GM18507 (cell line): Measurements from ENCODE around the gene CEBPZ.
"Not testable (repeated sequence)": the region's sequence is repeated elsewhere in the genome, so short reads cannot be mapped to it uniquely, and the experiment has no call there.

Experiments
- DNase-seq: peaks from one replicate; pipeline ENCODE4 v3.0.0; 2011; ENCODE audit warnings: low read depth; ENCODE audit not compliant: insufficient read length; ENCODE audit errors: extremely low spot score
- FAIRE-seq: peaks from 2 replicates; lab custom pipeline; 2011; peaks lifted over from hg19 to GRCh38; lab: Jason Lieb, UNC

The CEBPZ gene

DNA sequence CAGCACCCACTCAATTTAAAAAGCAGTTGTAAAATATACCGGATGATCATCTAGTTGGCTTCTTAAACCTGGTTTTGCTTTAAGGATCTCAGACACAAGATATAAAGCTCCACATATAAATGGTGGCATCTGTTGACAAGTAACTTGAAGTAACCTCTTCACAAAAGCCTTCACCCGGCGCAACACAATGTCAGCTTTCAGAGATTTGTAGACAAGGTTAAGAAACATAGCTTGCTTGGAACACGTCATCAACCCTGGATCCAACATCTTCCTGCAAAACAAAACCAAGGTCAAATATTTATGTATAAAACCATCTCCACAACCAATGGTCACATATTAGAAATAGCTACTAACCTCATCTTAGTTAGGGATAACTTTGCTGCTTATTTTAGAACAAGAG is 8.3 kb downstream of the CEBPZ start:
- FAIRE-seq, result no peak

DNA sequence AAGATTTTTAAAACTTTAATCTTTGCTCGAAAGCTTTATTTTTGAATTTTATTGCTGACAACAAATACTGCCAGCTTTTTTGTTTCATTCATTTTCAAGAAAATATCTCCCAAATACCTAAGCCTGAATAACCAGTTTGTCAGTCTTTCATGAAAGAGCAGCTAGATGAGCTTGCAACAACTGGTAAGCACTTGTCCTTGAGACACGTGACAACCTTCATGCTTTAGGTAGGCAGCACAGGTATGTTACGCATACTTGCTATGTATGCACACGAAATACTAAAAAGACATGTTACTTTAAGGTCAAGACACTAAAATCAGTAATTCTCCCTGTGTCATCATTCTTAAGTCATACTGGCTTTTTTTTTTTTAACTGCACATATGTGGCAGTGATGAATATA is 12.3 kb downstream of the CEBPZ start:
- no peak for FAIRE-seq
- no peak for DNase-seq

More for the DNA sequence above, 8.3 kb downstream of the CEBPZ start:
- no peak for DNase-seq

DNA sequence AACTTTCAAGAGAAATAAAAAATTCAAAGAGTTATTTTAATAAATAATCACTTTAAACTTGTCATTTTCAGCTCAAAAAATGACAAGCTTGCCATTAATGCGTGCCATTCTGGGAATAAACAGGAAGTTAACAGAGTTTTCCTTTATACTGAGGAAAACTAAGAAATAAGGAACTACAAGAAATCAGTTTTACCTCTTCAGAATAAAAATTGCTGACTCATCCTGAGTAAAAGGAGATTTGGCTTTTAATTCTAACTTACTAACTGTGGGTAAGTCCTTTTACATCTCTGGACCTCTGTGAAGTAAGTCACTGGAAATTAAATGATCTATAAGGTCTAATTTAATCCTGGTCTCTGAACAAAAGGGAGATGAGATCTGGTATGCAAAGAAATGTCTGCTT is 16.1 kb downstream of the CEBPZ start:
- no peak for DNase-seq
- FAIRE-seq, result no peak

DNA sequence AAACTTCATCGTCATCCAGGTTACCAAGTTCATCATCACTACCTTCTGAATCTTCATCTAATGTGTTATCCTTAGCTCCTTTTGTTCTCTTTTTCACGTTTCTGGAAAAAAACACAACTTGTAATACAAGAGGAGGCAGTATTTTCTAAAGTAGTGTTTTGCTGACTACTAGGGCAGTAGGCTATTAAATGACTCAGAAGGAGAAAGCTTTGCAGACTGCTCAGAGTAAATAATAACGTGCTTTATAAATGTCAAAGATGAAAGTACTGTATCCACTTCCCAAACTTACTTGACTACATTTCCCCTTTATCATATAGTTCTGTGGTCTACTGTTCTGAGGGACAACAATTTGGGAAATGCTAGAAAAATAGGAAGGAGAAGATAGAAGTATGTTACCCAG is 19.5 kb downstream of the CEBPZ start:
- no peak for DNase-seq
- FAIRE-seq, result no peak

DNA sequence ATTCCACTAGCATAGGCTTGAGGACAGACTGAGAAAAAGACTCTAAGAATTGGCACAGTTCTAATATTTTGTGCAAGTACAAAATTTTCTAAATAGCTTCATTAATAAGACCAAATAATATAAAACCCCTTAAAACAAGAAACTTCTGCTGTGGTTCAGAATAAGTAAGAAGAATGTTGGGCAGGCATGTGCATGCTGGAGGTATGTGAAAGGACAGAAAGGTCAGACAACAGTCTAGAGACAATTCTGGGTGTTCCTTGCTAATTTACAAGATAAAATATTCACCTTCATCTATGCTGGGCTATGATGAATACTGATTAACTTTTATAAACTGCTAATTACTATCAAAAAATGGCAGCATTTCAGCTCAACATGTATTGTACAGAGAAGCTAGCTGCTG is 20.2 kb downstream of the CEBPZ start:
- DNase-seq (no peak), FAIRE-seq (no peak)

DNA sequence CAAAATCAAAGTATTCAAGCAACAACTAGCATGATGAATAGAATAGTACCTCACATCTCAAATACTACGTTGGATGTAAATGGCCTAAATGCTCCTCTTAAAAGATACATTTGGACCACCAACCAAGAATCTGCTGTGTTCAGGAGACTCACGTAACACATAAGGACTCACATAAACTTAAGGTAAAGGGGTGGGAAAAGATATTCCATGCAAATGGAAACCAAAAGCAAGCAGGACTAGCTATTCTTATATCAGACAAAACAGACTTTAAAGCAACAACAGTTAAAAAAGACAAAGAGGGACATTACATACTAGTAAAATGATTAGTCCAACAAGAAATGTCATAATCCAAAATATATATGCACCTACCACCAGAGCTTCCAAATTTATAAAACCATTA is 24.6 kb downstream of the CEBPZ start:
- DNase-seq, FAIRE-seq: not testable (repeated sequence)

DNA sequence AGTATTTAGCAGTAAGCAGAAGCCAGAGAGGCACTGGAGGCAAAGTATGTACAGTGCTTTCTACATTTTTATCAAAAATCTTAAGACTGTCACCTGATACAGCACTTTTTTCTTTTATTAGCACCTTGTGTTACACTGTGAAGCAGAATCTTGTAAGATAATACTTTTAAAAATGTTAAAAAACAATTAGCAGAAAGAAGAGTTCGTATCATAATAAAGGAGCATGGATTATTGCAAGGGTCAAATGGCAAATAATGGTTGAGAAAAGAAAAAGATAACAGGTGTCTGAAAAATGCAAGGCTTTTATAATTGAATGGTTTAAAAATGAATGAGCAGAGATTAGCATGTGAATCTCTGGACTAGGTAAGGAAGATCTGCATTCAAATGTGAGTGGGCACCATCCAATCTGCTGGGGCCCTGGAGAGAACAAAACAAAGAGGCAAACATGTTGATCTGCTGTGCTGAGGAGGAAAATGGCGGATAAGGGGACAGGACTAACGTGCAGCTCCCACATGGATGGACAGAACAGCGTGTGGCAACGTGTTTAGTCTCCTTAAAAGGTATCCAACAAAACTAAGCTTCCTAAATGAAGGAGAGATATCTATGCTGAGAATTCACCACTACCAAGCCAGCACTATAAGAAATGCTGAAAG is 25.6 kb downstream of the CEBPZ start:
- DNase-seq (no peak), FAIRE-seq (no peak)

DNA sequence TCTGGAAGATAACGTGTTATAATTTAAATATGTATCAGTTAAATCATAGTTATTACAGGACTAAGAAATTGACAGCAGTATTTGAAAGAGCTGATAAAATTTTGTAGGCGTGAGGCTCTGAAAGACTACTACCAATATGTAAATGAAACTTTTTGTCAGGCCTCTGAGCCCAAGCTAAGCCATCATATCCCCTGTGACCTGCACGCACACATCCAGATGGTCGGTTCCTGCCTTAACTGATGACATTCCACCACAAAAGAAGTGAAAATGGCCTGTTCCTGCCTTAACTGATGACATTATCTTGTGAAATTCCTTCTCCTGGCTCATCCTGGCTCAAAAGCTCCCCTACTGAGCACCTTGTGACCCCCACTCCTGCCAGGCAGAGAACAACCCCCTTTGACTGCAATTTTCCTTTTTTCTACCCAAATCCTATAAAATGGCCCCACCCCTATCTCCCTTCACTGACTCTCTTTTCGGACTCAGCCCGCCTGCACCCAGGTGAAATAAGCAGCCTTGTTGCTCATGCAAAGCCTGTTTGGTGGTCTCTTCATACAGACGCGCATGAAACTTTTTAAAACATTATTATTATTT is 26.2 kb downstream of the CEBPZ start:
- not testable (repeated sequence) for FAIRE-seq, DNase-seq

DNA sequence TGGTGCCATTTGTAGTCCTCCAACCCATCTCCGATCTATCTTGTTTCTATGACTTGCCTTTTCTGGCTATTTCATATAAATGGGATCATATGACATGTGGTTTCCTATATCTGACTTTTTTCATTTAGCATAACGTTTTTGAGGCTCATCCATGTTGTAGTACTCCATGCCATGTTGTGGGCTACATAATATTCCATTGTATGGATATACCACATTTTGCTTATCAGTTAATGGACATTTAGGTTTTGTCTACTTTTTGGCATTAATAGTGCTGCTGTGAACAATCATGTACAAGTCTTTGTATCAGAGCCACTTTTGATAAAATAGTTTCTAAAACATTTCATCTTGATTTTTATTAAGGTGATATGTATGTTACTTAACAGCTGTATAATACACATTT is 27.7 kb downstream of the CEBPZ start:
- DNase-seq (no peak), FAIRE-seq (no peak)

DNA sequence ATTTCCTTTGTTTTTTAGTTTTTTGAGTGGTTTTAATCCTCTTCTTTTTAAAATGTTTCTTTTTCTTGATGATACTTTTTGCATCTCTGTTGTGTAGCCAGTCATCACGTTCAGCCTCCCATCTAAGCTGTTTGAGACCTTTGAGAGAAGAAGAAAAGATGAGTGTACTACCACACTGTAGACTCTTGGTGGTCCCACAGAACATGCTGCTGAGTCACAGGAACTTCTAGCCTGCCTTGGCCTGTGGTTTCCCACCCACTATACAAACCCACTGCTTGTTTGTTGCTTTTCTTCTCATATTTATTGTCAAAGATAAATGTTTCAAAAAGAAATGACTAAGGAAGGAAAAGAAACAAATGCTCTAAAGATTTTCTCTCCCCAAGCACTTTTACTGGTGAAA is 29.6 kb downstream of the CEBPZ start:
- FAIRE-seq, result no peak
- no peak for DNase-seq

DNA sequence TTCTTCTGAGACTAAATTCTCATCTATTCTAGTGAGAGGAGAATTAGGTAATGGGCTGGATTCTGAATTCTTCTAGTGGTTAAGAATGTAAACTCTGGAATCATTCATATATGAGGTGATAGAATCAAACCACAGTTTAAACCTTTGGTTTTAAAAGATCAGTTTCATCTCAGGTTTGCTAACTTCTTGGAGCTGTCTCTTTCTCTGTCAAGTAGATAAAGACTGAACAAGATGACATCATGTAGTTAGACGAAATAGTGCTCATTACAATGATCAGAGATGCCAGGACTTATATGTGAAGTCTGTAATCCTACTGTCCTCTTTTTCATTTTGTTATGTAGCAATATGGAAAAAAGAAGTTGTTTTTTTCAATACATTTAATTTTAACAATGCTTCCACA is 30.2 kb downstream of the CEBPZ start:
- FAIRE-seq, result no peak
- DNase-seq, result no peak

DNA sequence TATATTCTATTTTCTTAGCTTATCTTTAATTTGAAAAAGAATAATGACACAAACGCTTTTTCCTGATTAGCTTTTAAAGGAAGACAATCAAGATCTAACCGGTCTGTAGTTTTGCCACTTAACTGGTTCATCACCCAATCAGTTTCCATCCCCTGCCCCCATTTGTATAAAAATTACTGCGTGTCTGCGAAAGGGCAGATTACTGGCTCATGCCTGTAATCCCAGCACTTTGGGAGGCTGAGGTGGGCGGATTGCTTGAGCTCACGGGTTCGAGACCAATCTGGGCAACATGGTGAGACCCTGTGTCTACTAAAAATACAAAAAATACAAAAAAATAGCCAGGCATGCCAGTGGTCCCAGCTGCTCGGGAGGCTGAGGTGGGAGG is 32.7 kb downstream of the CEBPZ start:
- FAIRE-seq, result no peak
- no peak for DNase-seq

DNA sequence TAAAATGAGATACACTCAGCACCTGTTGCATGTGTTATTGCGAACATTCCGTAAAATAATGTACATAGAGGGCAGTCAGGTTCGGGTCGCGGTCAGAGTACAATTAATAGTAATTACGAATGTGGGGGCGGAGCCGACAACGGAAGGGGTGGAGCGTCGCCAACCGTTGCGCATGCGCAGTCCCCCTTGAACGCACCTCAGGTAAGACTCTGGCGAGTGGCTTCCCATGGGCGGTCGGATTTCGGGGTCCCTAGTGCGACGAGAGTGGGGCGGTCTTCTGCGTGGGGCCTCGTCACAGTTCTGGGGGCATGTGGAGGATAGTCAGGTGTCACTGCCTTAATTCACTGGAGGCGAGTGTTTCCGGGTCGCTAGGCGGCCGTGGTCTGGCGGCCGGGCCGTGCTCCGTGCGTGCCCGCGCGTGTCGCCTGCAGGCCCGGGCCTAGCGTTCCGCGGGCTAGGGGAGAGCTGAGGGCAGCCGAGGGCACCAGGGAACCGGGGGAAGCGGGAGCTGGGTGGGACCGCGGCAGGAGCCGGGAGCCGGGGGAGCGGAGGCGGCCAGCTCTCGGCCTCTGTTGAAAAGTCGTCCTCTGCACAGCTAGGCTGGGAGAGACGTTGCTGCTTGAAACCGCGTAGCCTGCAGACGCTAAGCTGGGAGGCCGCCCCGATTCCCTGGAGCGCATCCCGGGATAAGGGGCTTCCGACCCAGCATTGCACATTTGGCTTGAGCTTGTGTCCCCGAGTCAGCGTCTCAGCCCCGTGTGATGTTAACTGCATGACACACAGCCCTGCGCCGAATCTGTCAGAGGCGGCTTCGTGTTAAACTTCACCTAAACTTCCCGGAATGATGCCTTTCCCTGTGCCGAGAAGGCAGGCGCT is 34.8 kb downstream of the CEBPZ start, which contains the start of gene CEBPZOS:
Gene CEBPZOS (plus strand): TSS at position 177 of the 876 bp plus-strand sequence. CDS start 3,209 bp downstream, outside the sequence.
- DNase-seq (peak; percentile 84), FAIRE-seq (peak; percentile 93)

DNA sequence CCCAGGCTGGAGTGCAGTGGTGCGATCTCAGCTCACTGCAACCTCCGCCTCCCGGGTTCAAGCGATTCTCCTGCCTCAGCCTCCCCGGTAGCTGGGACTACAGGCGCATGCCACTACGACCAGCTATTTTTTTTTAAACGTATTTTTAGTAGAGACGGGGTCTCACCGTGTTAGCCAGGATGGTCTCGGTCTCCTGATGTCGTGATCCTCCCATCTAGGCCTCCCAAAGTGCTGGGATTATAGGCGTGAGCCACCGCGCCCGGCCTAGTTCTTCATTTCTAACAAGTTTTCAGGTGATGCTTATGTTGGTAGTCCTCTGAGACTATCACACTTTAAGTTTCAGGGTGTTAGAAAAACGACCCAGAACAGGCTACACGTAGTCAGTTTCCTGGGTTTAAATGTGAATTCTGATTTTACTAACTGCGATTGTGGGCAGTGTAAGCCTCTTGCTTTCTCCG is 35.5 kb downstream of the CEBPZ start:
- not testable (repeated sequence) for FAIRE-seq

DNA sequence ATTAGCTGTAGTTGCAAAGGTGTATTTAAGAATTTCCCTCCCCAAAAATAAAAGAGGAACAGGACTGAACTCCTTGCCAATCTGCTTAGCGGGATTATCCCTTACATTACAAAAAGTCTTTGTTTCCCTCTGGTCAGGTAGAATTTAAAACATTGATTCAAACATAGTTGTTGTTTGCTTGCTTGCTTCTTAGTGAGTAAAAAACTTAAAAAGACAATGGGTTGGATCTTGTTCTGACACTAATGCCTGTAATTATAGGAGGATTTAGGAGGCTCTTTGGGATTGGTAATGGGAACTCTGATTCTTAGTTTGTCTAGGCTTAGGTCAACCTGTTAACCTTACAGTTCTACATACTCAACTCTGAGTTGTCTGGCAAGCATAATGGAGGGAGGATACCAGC is 38.8 kb downstream of the CEBPZ start:
- FAIRE-seq (no peak), DNase-seq (no peak)

More for the DNA sequence above, 35.5 kb downstream of the CEBPZ start:
- not testable (repeated sequence) for DNase-seq

DNA sequence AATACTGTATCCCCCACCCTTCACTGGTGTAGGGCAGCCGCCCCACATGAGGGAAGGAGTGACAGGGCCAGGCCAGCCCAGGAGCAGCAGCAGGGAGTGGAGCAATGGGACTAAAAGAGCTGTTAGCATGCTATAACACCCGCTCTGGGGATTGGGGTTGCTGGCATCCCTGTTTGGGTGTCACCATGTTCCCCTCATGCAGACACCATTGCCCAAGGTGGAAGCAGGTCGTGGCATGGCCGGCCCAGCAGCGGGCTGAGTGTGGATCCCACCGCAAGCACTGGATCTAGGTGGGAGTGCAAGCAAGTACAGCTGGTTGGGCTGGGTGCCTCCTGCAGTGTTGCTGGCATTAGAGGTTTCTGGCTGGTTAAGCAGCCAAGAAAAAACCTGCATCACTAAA is 39.6 kb downstream of the CEBPZ start:
- no peak for DNase-seq
- no peak for FAIRE-seq

DNA sequence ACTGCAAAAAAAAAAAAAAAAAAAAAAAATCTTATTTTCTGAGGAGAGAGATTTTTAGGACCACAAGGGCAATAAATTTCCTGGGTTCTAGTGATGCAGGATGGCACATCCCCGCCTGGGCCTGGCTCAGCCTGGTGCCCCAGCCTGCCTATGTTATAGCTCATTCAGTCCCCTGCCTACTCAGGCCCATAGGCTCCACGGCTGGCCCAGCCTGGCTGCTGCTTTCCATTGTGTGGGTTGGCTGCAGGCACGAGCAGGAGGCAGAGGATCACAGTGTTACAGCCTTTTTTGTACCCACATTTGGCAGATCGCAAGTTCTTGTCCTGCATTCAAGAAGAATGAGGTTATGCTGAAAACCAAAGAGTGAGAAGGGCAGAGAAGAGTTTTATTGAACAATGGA is 40.1 kb downstream of the CEBPZ start:
- no peak for DNase-seq
- no peak for FAIRE-seq

DNA sequence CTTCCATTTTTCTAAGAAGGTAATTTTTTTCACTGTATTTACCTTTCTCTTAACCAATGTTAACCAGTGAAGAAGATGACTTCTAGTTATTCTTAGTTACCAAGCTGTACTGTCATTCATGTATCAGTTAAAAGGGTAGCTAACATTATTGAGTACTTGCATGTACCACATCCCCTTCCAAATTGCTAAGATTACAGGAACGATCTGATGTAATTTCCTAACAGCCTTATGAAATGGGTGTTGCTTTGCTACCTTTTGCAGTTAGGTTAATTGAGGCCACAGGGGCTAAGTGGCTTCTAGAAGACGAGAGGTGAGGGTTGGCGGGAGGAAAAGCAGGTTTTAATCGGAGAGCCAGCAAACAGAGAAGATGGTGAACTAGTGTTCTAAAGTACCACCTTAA is 41.1 kb downstream of the CEBPZ start:
- FAIRE-seq, result no peak
- DNase-seq, result no peak

DNA sequence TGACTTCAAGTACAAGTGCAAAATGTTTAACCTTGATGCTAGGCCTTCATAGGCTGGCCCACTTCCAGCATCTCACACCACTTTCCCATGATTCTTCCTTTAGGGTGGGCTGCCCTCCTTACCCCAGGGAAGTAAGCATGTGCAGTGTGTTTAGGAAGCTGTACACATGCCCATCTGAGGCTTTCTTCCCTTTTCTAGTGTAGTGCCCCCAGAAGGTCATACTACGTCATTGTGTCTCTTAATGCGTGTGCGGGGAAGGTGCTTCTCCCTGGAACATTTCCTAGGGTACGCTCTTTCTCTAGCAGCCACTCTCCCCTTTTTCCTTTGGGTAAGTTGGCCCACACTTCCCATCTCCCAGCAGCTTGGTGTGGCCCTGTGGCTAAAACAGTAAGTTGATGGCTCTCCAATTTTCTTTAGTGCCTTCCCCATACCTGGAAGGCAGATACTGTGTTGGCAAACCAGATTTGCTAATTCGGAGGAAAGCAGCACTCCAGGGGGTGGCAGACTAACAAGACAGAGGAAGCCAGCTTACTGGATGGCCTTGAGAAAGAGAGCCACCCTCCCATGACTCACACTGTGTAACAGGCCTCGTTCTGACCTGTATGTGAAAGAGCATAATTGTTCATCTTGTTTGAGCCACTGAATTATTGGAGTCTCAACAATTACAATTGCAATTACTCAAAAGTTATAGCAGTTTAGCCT is 41.8 kb downstream of the CEBPZ start:
- DNase-seq, result no peak
- no peak for FAIRE-seq

DNA sequence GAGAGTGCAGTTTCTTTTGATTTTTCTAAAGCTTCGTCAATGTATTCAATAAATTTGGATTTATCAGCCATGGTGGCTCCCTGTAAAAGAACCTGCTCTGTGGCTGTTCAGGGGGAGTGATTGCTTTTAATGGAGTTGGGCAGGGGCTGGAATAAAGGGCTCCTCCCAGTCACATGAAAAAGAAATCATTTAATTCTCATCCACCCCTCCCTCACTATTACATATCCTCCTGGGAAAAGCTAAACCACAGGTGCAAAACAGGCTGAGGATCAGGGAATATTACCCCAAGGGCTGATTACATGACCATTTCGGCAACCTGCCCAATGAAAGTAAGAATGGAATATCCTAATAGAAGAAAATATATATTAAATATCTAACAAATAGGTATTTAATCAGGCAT is 42.8 kb downstream of the CEBPZ start, which contains the start of gene SULT6B1:
Gene SULT6B1 (minus strand): TSS at position 101 of the 400 bp plus-strand sequence. CDS start 30 bp downstream, at position 71.
- FAIRE-seq (no peak), DNase-seq (no peak)
